PC-3 (cell line): ENCODE measurements around the gene OGT. TPM values are rescaled to one million over a fixed set of nuclear protein-coding genes. Genes with fewer than 3 reads are reported as not detected.

Experiments
- ATAC-seq: fragments of 200-7000 bp; cut with Tn5 transposase; 2 replicates; pipeline ENCODE4 v1.9.1; 2020; ENCODE audit warnings: mild to moderate bottlenecking, moderate library complexity
- BruUV-seq: library from RNA; stranded (reverse); fragments of 400-500 nt; replicated peaks from 2 replicates; lab custom pipeline; 2021; lab: Mats Ljungman, UMichigan
- CTCF ChIA-PET: fragments of 300-600 bp; sonication (Branson Sonifier 250); formaldehyde crosslinking; loops from one replicate; lab custom pipeline; 2022; ENCODE audit warnings: antibody characterized with exemption; lab: Charles Lee
- POLR2A ChIA-PET: fragments of 300-600 bp; sonication (Branson Sonifier 250); formaldehyde crosslinking; loops from one replicate; lab custom pipeline; 2022; ENCODE audit warnings: antibody characterized with exemption; ENCODE audit not compliant: unreplicated experiment; lab: Charles Lee
- DNase-seq: peaks from one replicate; pipeline ENCODE4 v3.0.0-alpha.2; 2015
- H2AFZ ChIP-seq: fragments of 300-600 bp; sonication (generic); 2 replicates; pipeline ENCODE4 v1.6.0; 2016; ENCODE audit warnings: antibody characterized with exemption, low read length
- H3F3A ChIP-seq: fragments of 300-600 bp; sonication (generic); one replicate; pipeline ENCODE4 v1.6.0; 2017; ENCODE audit warnings: antibody characterized with exemption, low read length, control low read depth, mild to moderate bottlenecking; ENCODE audit not compliant: unreplicated experiment
- H3K27ac ChIP-seq: fragments of 300-600 bp; sonication (generic); 2 replicates; pipeline ENCODE4 v1.5.1; 2016; ENCODE audit warnings: mild to moderate bottlenecking, low read length
- H3K27me3 ChIP-seq: fragments of 300-600 bp; sonication (generic); 2 replicates; pipeline ENCODE4 v1.6.1; 2016; ENCODE audit warnings: low read length, mixed read lengths
- H3K36me3 ChIP-seq: fragments of 300-600 bp; sonication (generic); 2 replicates; pipeline ENCODE4 v1.6.1; 2016; ENCODE audit warnings: low read depth, mixed run types, low read length, mixed read lengths
- H3K4me1 ChIP-seq: fragments of 300-600 bp; sonication (generic); 2 replicates; pipeline ENCODE4 v1.5.1; 2016; ENCODE audit warnings: low read length; ENCODE audit not compliant: insufficient read depth
- H3K4me2 ChIP-seq: fragments of 300-600 bp; sonication (generic); 2 replicates; pipeline ENCODE4 v1.6.0; 2016; ENCODE audit warnings: low read length
- H3K4me3 ChIP-seq: fragments of 300-600 bp; sonication (generic); 2 replicates; pipeline ENCODE4 v1.5.1; 2016; ENCODE audit warnings: mild to moderate bottlenecking, low read length, mixed read lengths
- H3K79me2 ChIP-seq: fragments of 300-600 bp; sonication (generic); 2 replicates; pipeline ENCODE4 v1.6.1; 2017; ENCODE audit warnings: low read length, mixed read lengths
- H3K9ac ChIP-seq: fragments of 300-600 bp; sonication (generic); 2 replicates; pipeline ENCODE4 v1.6.0; 2016; ENCODE audit warnings: mild to moderate bottlenecking, low read length
- H3K9me2 ChIP-seq: fragments of 300-600 bp; sonication (generic); replicated peaks from 2 replicates; pipeline ENCODE4 v1.6.1; 2016; ENCODE audit warnings: mixed run types, low read length, mixed read lengths
- H3K9me3 ChIP-seq: fragments of 300-600 bp; sonication (generic); 2 replicates; pipeline ENCODE4 v1.6.1; 2016; ENCODE audit warnings: low read length, mixed read lengths
- H4K20me1 ChIP-seq: fragments of 300-600 bp; sonication (generic); 2 replicates; pipeline ENCODE4 v1.6.1; 2016; ENCODE audit warnings: low read length, mixed read lengths
- EZH2 ChIP-seq: fragments of 300-600 bp; sonication (generic); IDR thresholded peaks from one replicate; pipeline ENCODE4 v1.6.1; 2017; ENCODE audit warnings: antibody characterized with exemption, mild to moderate bottlenecking, low read length; ENCODE audit not compliant: unreplicated experiment
- EZH2phosphoT487 ChIP-seq: fragments of 300-600 bp; sonication (generic); IDR thresholded peaks from 2 replicates; pipeline ENCODE4 v1.6.1; 2018; ENCODE audit warnings: mild to moderate bottlenecking, antibody characterized with exemption, low read length, borderline replicate concordance
- intact Hi-C: fragments of 100-400 bp; cut with micrococcal nuclease; formaldehyde crosslinking; loops from 2 replicates; pipeline ENCODE4 v1.9.0; 2023
- total RNA-seq: library from RNA; depleted of rRNA; stranded (reverse); fragments of >200 nt; gene quantifications from 2 replicates; pipeline ENCODE4 v1.2.3, GENCODE V29; 2014
- TF ChIP-seq, protein P1 (sequence below): fragments of 300-600 bp; sonication (generic); conservative IDR thresholded peaks from 2 replicates; pipeline ENCODE4 v1.5.1; 2017; ENCODE audit warnings: antibody characterized with exemption, low read depth, mild to moderate bottlenecking, low read length

Gene OGT
- total RNA-seq, 1 experiment from 2014 or later: 99.8 TPM

DNA sequence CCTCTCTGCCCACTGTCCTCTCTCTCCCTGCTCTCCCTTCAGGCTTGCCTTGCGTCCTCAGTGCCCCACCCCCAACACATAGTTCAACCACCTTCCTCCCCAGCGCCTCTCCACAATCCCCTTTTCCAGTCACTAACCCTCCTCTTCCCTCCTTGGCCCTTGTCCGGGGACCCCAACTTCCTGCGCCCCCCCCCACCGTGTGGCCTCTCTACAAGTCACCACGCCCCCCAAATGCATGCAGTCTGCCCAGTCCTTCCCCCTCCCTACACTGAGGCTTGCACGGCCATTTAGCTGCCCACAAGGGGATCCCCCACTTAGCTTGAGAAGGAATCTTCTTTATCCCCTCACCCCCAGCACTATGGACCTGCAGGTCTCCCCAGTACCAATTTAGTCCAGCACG lies 84.8 kb downstream of the OGT start:
- no peak for ATAC-seq

DNA sequence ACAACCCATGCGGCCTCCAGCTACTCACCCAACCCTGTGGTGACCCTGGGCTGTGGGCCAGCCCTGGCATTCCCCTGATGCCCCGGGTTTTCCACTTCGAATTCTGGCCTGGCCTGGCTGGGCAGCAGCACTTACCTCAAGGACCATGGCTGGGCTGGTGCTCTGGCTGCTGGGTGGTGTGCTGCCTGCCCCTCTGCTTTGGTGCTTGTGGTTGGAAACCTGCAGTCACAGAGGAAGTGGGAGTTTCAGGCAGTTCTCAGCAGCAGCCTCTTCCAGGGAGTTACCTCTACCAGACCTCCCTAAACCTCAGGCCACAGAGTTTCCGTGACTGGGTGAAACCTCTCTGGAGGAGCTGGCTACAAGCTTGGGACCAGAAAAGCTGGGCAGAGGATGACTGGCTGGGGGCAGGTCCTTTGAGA lies 85.4 kb downstream of the OGT start, which contains the start of gene CXCR3:
Gene CXCR3 (minus strand): TSS at position 209 of the 419 bp plus-strand sequence. CDS start 62 bp downstream, at position 147.
- BruUV-seq: no TSS peak

More for the DNA sequence above, 84.8 kb downstream of the OGT start:
- Histone ChIP-seq H3K79me2 (no peaks in the 10 kb centered on the region), H3K9ac (no peak overlapping the region), H3K4me3 (no peak overlapping the region), H3K4me2 (no peak overlapping the region), H4K20me1 (no peaks in the 10 kb centered on the region), H3K9me3 (no peaks in the 10 kb centered on the region), H3K9me2 (no peaks in the 10 kb centered on the region), H3K27ac (no peak overlapping the region), H3F3A (no peaks in the 10 kb centered on the region), H3K36me3 (peaks cover 2% of the 10 kb centered on the region; the same call in 1 of the 2 replicates), H3K4me1 (peaks cover 6% of the 10 kb centered on the region), H3K27me3 (no peaks in the 10 kb centered on the region), H2AFZ (no peak overlapping the region)
- intact Hi-C loops: no loop called here
- ChIA-PET POLR2A (no interaction called here), CTCF (no interaction called here)
- TF ChIP-seq EZH2phosphoT487 (no peak), EZH2 (no peak)
- TF ChIP-seq, protein P1, sequence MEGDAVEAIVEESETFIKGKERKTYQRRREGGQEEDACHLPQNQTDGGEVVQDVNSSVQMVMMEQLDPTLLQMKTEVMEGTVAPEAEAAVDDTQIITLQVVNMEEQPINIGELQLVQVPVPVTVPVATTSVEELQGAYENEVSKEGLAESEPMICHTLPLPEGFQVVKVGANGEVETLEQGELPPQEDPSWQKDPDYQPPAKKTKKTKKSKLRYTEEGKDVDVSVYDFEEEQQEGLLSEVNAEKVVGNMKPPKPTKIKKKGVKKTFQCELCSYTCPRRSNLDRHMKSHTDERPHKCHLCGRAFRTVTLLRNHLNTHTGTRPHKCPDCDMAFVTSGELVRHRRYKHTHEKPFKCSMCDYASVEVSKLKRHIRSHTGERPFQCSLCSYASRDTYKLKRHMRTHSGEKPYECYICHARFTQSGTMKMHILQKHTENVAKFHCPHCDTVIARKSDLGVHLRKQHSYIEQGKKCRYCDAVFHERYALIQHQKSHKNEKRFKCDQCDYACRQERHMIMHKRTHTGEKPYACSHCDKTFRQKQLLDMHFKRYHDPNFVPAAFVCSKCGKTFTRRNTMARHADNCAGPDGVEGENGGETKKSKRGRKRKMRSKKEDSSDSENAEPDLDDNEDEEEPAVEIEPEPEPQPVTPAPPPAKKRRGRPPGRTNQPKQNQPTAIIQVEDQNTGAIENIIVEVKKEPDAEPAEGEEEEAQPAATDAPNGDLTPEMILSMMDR: no peak
- DNase-seq: no peak
- BruUV-seq: no TSS peak

DNA sequence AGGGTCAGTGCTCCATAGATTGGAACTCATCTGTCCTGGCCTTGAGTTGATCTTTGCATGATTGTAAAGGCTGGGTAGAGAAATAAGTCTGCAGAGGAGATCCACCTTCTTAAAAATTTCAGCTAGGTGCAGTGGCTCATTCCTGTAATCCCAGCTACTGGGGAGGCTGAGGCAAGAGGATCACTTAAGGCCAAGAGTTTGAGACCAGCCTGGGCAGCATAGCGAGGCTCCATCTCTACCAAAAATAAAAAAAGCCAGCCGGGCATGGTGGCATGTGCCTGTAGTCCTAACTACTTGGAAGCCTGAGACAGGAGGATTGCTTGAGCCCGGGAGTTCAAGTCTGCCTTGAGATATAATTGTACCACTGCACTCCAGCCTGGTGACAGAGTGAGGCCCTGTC lies 85.9 kb downstream of the OGT start:
- Histone ChIP-seq H3K4me3 (no peak overlapping the region), H3K27me3 (no peaks in the 10 kb centered on the region), H3K36me3 (no peaks in the 10 kb centered on the region), H3K27ac (no peak overlapping the region), H4K20me1 (no peaks in the 10 kb centered on the region), H3K4me1 (peaks cover 13% of the 10 kb centered on the region), H3K9ac (no peak overlapping the region), H3K4me2 (no peak overlapping the region), H2AFZ (no peak overlapping the region), H3K79me2 (no peaks in the 10 kb centered on the region), H3K9me3 (no peaks in the 10 kb centered on the region), H3F3A (no peaks in the 10 kb centered on the region), H3K9me2 (no peaks in the 10 kb centered on the region)
- ChIA-PET POLR2A (no interaction called here), CTCF (no interaction called here)
- ATAC-seq (no peak), DNase-seq (no peak)
- intact Hi-C loops: no loop called here
- no TSS peak for BruUV-seq
- TF ChIP-seq, protein P1: no peak
- TF ChIP-seq EZH2 (no peak), EZH2phosphoT487 (no peak)

More for the DNA sequence above, 85.4 kb downstream of the OGT start, which contains the start of gene CXCR3:
- H3K9ac ChIP-seq: no peak within 1 kb of the TSS
- H3K4me3 ChIP-seq: no peak within 1 kb of the TSS
- TF ChIP-seq, protein P1: no peak
- TF ChIP-seq EZH2: no peak
- no peak for TF ChIP-seq EZH2phosphoT487
- CTCF ChIA-PET: no interaction called here
- intact Hi-C loops: no loop called here
- POLR2A ChIA-PET: no interaction called here
- no peak within 1 kb of the TSS for H3K4me2 ChIP-seq
- H3K4me1 ChIP-seq: peaks cover 12% of the 10 kb centered on the region
- no peaks in the 10 kb centered on the region for H3K27me3 ChIP-seq
- no peaks in the 10 kb centered on the region for H3K79me2 ChIP-seq
- peaks cover 2% of the 10 kb centered on the region; the same call in 1 of the 2 replicates for H3K36me3 ChIP-seq
- ATAC-seq (no peak), DNase-seq (no peak)
- no peak within 1 kb of the TSS for H3K27ac ChIP-seq
- no peaks in the 10 kb centered on the region for H3F3A ChIP-seq
- H2AFZ ChIP-seq: no peak within 1 kb of the TSS
- H3K9me2 ChIP-seq: no peaks in the 10 kb centered on the region
- H3K9me3 ChIP-seq: no peaks in the 10 kb centered on the region
- no peaks in the 10 kb centered on the region for H4K20me1 ChIP-seq
